Measurements from ENCODE around the gene PGAP6. TPM values are rescaled to one million over a fixed set of nuclear protein-coding genes. Genes with fewer than 3 reads are reported as not detected.

PGAP6 gene
- 59.1 and 65.0 TPM in 2 replicates for total RNA-seq

GRCh38 chr16:381789-382717 lies at the start of gene PGAP6:
Gene PGAP6, minus strand, starts transcription at chr16:381978. Its CDS starts 157 bp downstream, at chr16:381821.

GRCh38 chr16:425082-425718 lies 43.4 kb upstream of the PGAP6 start, which contains the start of gene RAB11FIP3:
Gene RAB11FIP3, plus strand, starts transcription at chr16:425649. Its CDS starts 358 bp downstream, at chr16:426007.

GRCh38 chr16:401468-402348 lies 19.9 kb upstream of the PGAP6 start, which contains the start of gene DECR2:
Gene DECR2, plus strand, starts transcription at chr16:401885. Its CDS starts 79 bp downstream, at chr16:401964.

DNA sequence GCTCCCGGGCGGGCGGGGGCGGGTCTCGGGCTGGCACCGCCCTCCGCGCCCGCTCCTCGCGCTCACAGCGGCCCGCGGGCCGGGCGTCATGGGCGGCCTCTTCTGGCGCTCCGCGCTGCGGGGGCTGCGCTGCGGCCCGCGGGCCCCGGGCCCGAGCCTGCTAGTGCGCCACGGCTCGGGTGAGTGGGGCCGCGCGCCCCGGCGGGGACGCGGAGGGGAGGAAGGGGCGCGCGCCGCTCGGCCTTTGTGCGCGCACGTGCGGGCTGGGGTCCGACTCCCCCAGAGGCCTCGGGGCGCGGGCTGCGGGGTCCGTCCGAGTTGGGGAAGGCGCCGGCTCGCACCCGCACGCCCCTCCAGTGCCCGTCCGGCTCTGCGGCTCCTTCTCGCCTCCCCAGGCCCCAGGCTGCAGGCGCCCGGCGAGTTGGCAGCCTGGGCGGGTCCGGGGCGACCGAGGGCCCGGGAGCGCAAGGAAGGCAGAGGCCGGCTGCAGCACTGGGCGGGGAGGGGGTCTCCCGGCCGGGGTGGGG lies 15.4 kb upstream of the PGAP6 start, which contains the start of gene NME4:
TSS of gene NME4 (plus strand) at position 65 of the 527 bp plus-strand sequence. CDS start at position 89, 24 bp downstream.

DNA sequence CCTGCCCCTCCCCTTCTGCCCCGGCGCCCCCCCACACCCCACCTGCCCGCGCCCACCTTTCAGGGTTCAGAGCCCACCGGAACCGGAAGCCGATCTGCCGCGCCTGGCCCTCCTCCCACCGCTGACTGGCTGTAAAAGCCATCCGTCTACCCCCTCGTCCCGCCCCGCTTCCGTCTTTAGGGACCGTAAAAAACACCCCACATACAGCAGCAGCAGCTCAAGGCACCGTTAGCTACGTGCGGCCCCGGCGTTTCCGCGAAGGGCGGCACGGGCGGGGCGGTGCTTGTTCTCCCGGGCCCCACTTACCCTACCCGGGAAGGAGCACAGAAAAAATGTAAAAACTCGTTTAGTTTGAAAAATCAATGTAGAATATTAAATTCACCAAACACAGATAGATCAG lies 11.3 kb downstream of the PGAP6 start, which contains the start of gene MRPL28:
TSS of gene MRPL28 (minus strand) at position 96 of the 400 bp plus-strand sequence. CDS start 320 bp downstream, outside the sequence.

DNA sequence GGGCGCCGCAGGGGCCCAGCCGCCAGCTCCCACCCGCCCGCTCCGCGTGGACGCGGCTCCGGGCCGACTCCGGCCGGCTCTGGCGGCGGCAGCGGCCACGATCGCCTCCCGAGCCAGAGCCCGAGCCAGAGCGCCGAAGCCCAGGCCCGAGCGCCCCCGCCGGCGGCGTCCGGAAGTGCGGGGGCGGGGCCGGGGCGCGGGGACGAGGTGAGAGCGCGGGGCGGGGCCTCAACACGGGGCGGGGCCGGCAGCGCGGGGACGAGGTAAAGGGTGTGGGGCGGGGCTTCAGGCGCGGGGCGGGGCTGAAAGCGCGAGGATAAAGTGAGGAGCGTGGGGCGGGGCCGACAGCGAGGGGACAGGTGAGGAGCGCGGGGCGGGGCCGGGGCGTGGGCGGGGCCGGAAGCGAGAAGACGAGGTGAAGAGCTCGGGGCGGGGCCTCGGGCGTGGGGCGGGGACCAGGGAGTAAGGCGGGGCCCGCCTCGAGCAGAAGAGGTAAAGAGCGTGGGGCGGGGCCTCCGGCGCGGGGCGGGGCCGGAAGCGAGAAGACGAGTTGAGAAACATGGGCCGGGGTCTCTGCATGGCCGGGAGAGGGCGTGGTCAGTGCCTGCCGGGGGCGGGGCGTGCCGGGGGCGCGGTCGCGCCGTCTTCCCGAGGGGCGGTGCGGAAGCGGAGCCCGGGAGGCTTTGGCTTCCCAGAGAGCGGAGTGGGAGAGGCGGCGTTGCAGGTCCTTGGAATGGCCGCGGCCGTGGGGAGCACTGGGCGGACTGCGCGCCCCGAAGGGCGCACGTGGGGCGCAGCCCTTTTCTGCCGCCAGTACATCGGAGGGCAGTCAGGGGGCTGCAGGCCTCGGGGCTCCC lies 29.0 kb downstream of the PGAP6 start, which contains the start of gene AXIN1:
TSS of gene AXIN1 (minus strand) at position 177 of the 857 bp plus-strand sequence. CDS start 5,698 bp downstream, outside the sequence.

Other genes with a start within 250 kb of the PGAP6 start
- 10.1 and 15.8 TPM in 2 replicates for gene NPRL3, start 243.3 kb downstream of the PGAP6 start, total RNA-seq
- not detected in 2 replicates for gene HBZ, start 229.3 kb downstream of the PGAP6 start, total RNA-seq
- gene HBM, start 216.0 kb downstream of the PGAP6 start, total RNA-seq = not detected in 2 replicates
- not detected in 2 replicates for gene HBA2, start 209.1 kb downstream of the PGAP6 start, total RNA-seq
- not detected in 2 replicates for gene HBA1, start 205.3 kb downstream of the PGAP6 start, total RNA-seq
- not detected in 2 replicates for gene HBQ1, start 201.5 kb downstream of the PGAP6 start, total RNA-seq
- 23.2 and 39.8 TPM in 2 replicates for gene LUC7L, start 152.5 kb downstream of the PGAP6 start, total RNA-seq
- 85.0 and 122 TPM in 2 replicates for gene FAM234A, start 147.2 kb downstream of the PGAP6 start, total RNA-seq
- gene RGS11, start 106.0 kb downstream of the PGAP6 start, total RNA-seq = under 0.01 and 0.53 TPM in 2 replicates
- not detected in 2 replicates for gene ARHGDIG, start 101.4 kb downstream of the PGAP6 start, total RNA-seq
- gene PDIA2, start 98.8 kb downstream of the PGAP6 start, total RNA-seq = not detected in 2 replicates
- gene AXIN1, start 29.3 kb downstream of the PGAP6 start, total RNA-seq = 13.8 and 14.9 TPM in 2 replicates
- 147 and 185 TPM in 2 replicates for gene MRPL28, start 11.4 kb downstream of the PGAP6 start, total RNA-seq
- 116 and 121 TPM in 2 replicates for gene NME4, start 15.2 kb upstream of the PGAP6 start, total RNA-seq
- 17.9 and 18.2 TPM in 2 replicates for gene DECR2, start 19.9 kb upstream of the PGAP6 start, total RNA-seq
- gene RAB11FIP3, start 43.7 kb upstream of the PGAP6 start, total RNA-seq = 21.3 and 36.0 TPM in 2 replicates
- gene CAPN15, start 145.7 kb upstream of the PGAP6 start, total RNA-seq = 34.9 and 35.8 TPM in 2 replicates
- gene PRR35, start 178.4 kb upstream of the PGAP6 start, total RNA-seq = not detected in 2 replicates
- gene NHLRC4, start 185.0 kb upstream of the PGAP6 start, total RNA-seq = 2.8 and 3.2 TPM in 2 replicates
- gene PIGQ, start 188.0 kb upstream of the PGAP6 start, total RNA-seq = 37.4 and 48.4 TPM in 2 replicates
- gene RAB40C, start 208.1 kb upstream of the PGAP6 start, total RNA-seq = 19.0 TPM in 2 replicates
- gene WFIKKN1, start 249.0 kb upstream of the PGAP6 start, total RNA-seq = 0.86 TPM in 1 of 2 replicates, not detected in the other

Data from myometrial cell (primary cell).